Stimulated activated naive CD8-positive, alpha-beta T cell treated with anti-CD3 and anti-CD28 coated beads, Interleukin-15, amount 100 ng/mL, for 72 hours (primary cell): Measurements from ENCODE around the gene ARSG.
"Not testable (repeated sequence)": the region's sequence is repeated elsewhere in the genome, so short reads cannot be mapped to it uniquely, and the experiment has no call there.

Experiments used
- ATAC-seq: fragments of 150-1000 bp; cut with Tn5 transposase; 2 replicates; pipeline ENCODE4 v1.10.0; 2021; ENCODE audit warnings: mild to moderate bottlenecking, moderate library complexity
- DNase-seq, 2 donors: peaks; one replicate each; pipeline ENCODE4 v3.0.0; 2021 to 2022
- H3K27ac Mint-ChIP-seq, 2 donors: one replicate each; pipeline ENCODE4 v1.8.0; 2022; ENCODE audit warnings: mild to moderate bottlenecking in 2 of 2, mixed read lengths in 2 of 2, moderate library complexity in 2 of 2
- H3K27me3 Mint-ChIP-seq: one replicate; pipeline ENCODE4 v1.8.0; 2022; ENCODE audit warnings: mixed read lengths
- H3K4me1 Mint-ChIP-seq: one replicate; pipeline ENCODE4 v1.8.0; 2022; ENCODE audit warnings: mild to moderate bottlenecking, mixed read lengths
- H3K4me3 Mint-ChIP-seq, 2 donors: one replicate each; pipeline ENCODE4 v1.8.0; 2022; ENCODE audit warnings: mild to moderate bottlenecking in 2 of 2, mixed read lengths in 2 of 2, moderate library complexity in 1 of 2
- H3K9me3 Mint-ChIP-seq, 2 donors: one replicate each; pipeline ENCODE4 v1.8.0; 2022; ENCODE audit warnings: mixed read lengths in 2 of 2

The ARSG gene

DNA sequence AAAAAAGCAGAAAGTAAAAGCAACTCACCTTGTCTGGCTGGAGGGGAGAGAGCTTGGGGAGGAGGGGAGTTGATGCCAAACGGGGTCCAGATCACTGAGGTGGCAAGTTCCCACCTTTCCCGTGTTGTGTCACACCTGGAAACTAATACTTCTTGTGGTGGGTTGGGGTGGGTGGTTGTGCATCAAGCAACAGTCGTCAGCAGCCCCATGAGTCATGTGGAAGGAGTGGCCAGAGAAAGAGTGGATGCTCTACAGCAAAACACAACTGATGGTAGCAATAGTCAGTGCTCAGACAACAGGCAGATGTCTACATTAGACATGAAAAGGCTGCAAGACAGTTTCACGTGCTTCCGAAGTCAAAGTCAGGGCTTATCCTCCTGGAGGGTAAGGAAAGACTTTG is 35.4 kb downstream of the ARSG start:
- Mint-ChIP-seq H3K4me3 (no peak overlapping the region), H3K9me3 (peaks cover 5 to 16% of the 10 kb centered on the region in 2 donors), H3K27me3 (no peaks in the 10 kb centered on the region), H3K27ac (no peak overlapping the region), H3K4me1 (peaks cover 18% of the 10 kb centered on the region)
- DNase-seq (peak in 1 of 2 donors; percentile 26), ATAC-seq (peak; percentile 79)

GRCh38 chr17:68327823-68328557 is 36.7 kb downstream of the ARSG start:
- DNase-seq (no peak), ATAC-seq (peak; percentile 67)
- Mint-ChIP-seq H3K4me3 (no peak overlapping the region), H3K4me1 (peaks cover 21% of the 10 kb centered on the region), H3K27ac (no peak overlapping the region), H3K27me3 (no peaks in the 10 kb centered on the region), H3K9me3 (peaks cover 5 to 23% of the 10 kb centered on the region in 2 donors)

DNA sequence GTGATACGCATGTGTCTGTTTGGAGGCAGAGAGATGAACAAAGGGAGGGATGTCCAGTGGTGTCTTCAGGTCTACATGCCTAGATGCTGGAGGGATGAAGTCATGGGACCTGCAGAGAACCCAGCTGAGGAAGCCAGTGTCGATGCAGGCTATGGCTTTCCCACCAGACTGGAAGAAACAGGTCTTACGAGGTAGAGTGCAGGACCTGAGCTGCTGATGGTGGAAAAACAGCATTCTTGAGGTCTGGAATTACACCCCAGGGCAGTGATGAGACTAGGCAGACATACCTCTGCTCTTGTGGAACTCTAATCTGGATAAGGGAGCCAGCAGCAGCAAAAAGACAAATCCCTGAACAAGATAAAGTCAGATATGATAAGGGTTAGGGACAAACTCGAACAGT is 37.4 kb downstream of the ARSG start:
- ATAC-seq (no peak), DNase-seq (no peak)
- Mint-ChIP-seq H3K27me3 (no peaks in the 10 kb centered on the region), H3K27ac (no peak overlapping the region), H3K4me3 (no peak overlapping the region), H3K9me3 (peaks cover 5 to 25% of the 10 kb centered on the region in 2 donors), H3K4me1 (peaks cover 24% of the 10 kb centered on the region)

- Mint-ChIP-seq H3K4me3 (no peak overlapping the region), H3K4me1 (peaks cover 24% of the 10 kb centered on the region), H3K9me3 (peaks cover 5 to 25% of the 10 kb centered on the region in 2 donors), H3K27ac (no peak overlapping the region), H3K27me3 (no peaks in the 10 kb centered on the region)
- ATAC-seq (no peak), DNase-seq (no peak)
These were observed 38.0 kb downstream of the ARSG start for GRCh38 chr17:68329331-68329730.

GRCh38 chr17:68331932-68332331 is 40.6 kb downstream of the ARSG start:
- Mint-ChIP-seq H3K4me1 (peaks cover 12% of the 10 kb centered on the region), H3K9me3 (peaks cover 5 to 25% of the 10 kb centered on the region in 2 donors)
- ATAC-seq, H3K27me3 Mint-ChIP-seq, H3K4me3 Mint-ChIP-seq, DNase-seq, H3K27ac Mint-ChIP-seq: not testable (repeated sequence)

- no peak for ATAC-seq
- peaks cover 6% of the 10 kb centered on the region for H3K4me1 Mint-ChIP-seq
- H3K9me3 Mint-ChIP-seq = peaks cover 5 to 25% of the 10 kb centered on the region in 2 donors
- DNase-seq = no peak
- no peak overlapping the region for H3K27ac Mint-ChIP-seq
- no peaks in the 10 kb centered on the region for H3K27me3 Mint-ChIP-seq
- H3K4me3 Mint-ChIP-seq = no peak overlapping the region
These were observed 43.1 kb downstream of the ARSG start for GRCh38 chr17:68334393-68334792.

DNA sequence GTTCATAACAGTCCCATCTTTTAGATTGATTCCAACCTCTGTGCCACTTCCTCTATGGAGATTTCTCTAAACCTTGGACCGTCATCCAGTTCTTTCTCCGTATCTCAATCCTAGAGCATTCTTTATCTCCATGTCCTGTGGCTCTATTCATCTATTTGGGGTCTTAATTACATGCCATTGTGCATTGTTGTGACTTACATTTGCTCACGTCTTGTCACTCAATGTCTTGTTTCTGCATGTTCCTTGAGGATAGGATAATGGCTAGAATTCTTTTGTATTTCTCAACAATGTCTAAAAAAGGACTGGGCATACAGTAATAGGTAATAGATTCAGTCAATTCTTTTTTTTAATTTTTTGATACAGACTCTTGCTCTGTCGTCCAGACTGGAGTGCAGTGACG is 50.2 kb downstream of the ARSG start:
- no peaks in the 10 kb centered on the region for H3K9me3 Mint-ChIP-seq
- H3K27ac Mint-ChIP-seq = no peak overlapping the region
- ATAC-seq (no peak), DNase-seq (no peak)
- H3K27me3 Mint-ChIP-seq = no peaks in the 10 kb centered on the region
- no peak overlapping the region for H3K4me3 Mint-ChIP-seq
- H3K4me1 Mint-ChIP-seq = peaks cover 28% of the 10 kb centered on the region

DNA sequence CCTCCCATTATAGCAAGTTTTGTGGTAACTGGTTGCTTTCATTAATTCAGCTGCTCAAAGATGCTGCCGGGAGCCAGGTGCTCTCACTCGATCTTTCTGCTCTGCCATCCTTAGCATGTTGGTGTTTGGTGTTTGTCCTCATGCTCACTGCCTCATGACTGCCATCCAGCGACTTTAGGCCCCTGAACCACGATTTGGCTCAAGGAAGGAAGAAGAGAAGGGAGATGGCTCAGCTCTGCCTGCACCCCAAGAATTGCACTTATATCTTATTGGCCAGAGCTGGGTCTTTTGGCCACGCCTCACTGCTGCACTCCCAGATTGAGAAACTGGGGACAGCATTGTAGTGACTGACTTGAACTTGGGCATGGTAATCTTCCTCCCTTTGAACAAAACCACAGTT is 52.7 kb downstream of the ARSG start:
- DNase-seq = no peak
- no peak for ATAC-seq
- Mint-ChIP-seq H3K9me3 (no peaks in the 10 kb centered on the region), H3K4me1 (peaks cover 53% of the 10 kb centered on the region), H3K27ac (no peak overlapping the region), H3K4me3 (no peak overlapping the region), H3K27me3 (no peaks in the 10 kb centered on the region)

DNA sequence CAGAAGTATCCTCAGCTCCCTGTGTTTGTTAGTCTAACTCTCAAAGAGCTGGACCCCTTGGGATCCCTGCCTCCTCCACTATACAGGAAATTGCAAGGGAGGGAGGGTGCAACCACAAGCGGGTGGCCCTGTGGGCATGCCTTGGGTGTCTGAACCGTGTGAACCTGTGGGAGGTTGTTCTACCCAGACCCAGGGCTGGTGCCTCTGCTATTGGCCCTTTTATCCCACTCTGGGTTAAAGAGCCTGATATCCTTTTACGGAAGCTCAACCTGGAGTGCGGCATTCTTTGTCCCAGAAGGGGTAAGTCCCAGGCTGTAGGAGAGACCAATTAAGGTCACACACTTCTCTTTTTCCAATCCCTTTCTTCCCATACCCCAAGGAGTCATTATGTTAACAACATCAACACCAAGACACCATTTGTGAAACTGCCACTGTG is 53.4 kb downstream of the ARSG start:
- Mint-ChIP-seq H3K9me3 (no peaks in the 10 kb centered on the region), H3K27ac (peak overlapping the region; percentile 23 to 32), H3K27me3 (no peaks in the 10 kb centered on the region), H3K4me1 (peaks cover 60% of the 10 kb centered on the region), H3K4me3 (peak overlapping the region; percentile 24 to 28)
- DNase-seq (peak in 1 of 2 donors; percentile 37), ATAC-seq (peak; percentile 44)

GRCh38 chr17:68346448-68346847 is 55.2 kb downstream of the ARSG start:
- ATAC-seq = peak; percentile 93
- DNase-seq = peak; percentile 80 to 91
- Mint-ChIP-seq H3K4me1 (peaks cover 64% of the 10 kb centered on the region), H3K4me3 (peak overlapping the region; percentile 82 to 91), H3K9me3 (no peaks in the 10 kb centered on the region), H3K27ac (peak overlapping the region; percentile 98 to 99), H3K27me3 (no peaks in the 10 kb centered on the region)

DNA sequence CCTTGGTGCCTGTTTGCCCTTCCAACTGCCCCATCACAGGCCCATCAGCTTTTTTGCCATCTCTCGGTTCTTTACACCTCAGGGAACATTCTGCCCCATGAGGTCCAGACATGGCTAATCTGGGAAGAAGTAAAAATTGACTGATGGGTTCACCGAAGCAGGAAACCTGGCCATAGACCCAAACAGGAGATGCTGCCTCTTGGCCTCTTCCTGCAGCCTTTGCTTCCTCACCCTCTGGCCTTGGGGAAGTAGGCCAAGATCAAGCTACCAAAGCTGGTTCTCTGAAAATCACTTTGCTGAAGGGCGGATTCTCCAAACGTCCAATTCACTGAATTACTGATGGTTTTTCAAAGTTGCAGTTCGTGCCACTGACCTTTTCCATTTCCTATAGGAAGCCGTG is 56.1 kb downstream of the ARSG start:
- DNase-seq (no peak), ATAC-seq (no peak)
- no peaks in the 10 kb centered on the region for H3K27me3 Mint-ChIP-seq
- H3K4me1 Mint-ChIP-seq = peaks cover 73% of the 10 kb centered on the region
- H3K27ac Mint-ChIP-seq = peak overlapping the region; percentile 98 to 99
- no peaks in the 10 kb centered on the region for H3K9me3 Mint-ChIP-seq
- H3K4me3 Mint-ChIP-seq = peak overlapping the region; percentile 82 to 91

GRCh38 chr17:68349157-68349556 is 57.9 kb downstream of the ARSG start:
- peak in 1 of 2 donors; percentile 37 for DNase-seq
- H3K4me3 Mint-ChIP-seq = no peak overlapping the region

GRCh38 chr17:68351395-68351794 is 60.1 kb downstream of the ARSG start:
- Mint-ChIP-seq H3K9me3 (no peaks in the 10 kb centered on the region), H3K27me3 (no peaks in the 10 kb centered on the region), H3K27ac (no peak overlapping the region), H3K4me1 (peaks cover 84% of the 10 kb centered on the region), H3K4me3 (no peak overlapping the region)
- DNase-seq (no peak), ATAC-seq (no peak)

More at GRCh38 chr17:68349157-68349556, 57.9 kb downstream of the ARSG start:
- Mint-ChIP-seq H3K27ac (peak overlapping the region in 1 of 2 donors; percentile 42), H3K27me3 (no peaks in the 10 kb centered on the region), H3K9me3 (no peaks in the 10 kb centered on the region), H3K4me1 (peaks cover 84% of the 10 kb centered on the region)
- peak; percentile 53 for ATAC-seq

GRCh38 chr17:68352041-68352440 is 60.7 kb downstream of the ARSG start:
- ATAC-seq (no peak), DNase-seq (no peak)
- Mint-ChIP-seq H3K4me1 (peaks cover 84% of the 10 kb centered on the region), H3K4me3 (no peak overlapping the region), H3K9me3 (no peaks in the 10 kb centered on the region), H3K27ac (no peak overlapping the region), H3K27me3 (no peaks in the 10 kb centered on the region)

DNA sequence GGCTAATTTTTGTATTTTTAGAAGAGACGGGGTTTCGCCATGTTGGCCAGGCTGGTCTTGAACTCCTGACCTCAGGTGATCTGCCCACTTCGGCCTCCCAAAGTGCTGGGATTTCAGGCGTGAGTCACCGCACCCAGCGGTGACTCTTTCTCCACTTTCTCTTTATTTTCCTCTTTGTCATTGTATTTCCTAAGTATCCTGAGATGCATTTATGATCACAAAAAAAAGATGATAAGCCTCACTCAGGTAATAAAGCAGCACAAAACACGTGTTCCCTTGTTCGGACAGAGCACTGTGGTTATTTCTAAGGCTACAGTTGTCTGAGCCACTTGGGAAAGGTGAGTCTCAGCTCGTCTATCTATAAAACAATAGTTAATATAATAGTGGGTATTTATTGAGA is 61.4 kb downstream of the ARSG start:
- H3K4me3 Mint-ChIP-seq, H3K27ac Mint-ChIP-seq, DNase-seq, H3K9me3 Mint-ChIP-seq, ATAC-seq, H3K27me3 Mint-ChIP-seq: not testable (repeated sequence)
- peaks cover 84% of the 10 kb centered on the region for H3K4me1 Mint-ChIP-seq

- Mint-ChIP-seq H3K27ac (no peak overlapping the region), H3K4me3 (no peak overlapping the region), H3K4me1 (peaks cover 81% of the 10 kb centered on the region)
These were observed 61.8 kb downstream of the ARSG start for GRCh38 chr17:68353111-68353521.

More at GRCh38 chr17:68353111-68353521, 61.8 kb downstream of the ARSG start:
- Mint-ChIP-seq H3K27me3 (no peaks in the 10 kb centered on the region), H3K9me3 (no peaks in the 10 kb centered on the region)
- DNase-seq (no peak), ATAC-seq (no peak)
